Ramos (cell line): Measurements from ENCODE around the gene STAT4.

Source experiments
- in situ Hi-C: fragments of 300-500 bp; cut with MboI; formaldehyde crosslinking; loops from one replicate; pipeline ENCODE4 v1.14.3; 2022; ENCODE audit warnings: low sequenced_read_pairs; ENCODE audit not compliant: unreplicated experiment

STAT4 gene

DNA sequence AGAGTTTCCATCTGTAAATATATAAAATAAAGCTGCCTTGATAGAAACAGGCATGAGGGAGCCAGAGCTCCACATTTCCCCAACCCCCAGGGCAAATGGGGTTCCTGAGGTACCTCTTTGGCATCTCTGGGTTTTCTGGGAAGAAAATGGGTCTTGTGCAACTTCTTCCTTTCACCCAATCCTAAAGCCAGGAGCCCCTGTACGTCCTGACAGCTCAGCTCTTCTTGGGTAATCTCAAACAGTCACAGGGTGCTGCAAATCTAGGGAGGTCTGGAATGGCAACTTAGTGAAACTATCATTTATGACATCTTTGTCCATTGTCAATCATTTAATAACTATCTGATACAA lies 100.2 kb downstream of the STAT4 start:
- in situ Hi-C loops, result no loop called here

DNA sequence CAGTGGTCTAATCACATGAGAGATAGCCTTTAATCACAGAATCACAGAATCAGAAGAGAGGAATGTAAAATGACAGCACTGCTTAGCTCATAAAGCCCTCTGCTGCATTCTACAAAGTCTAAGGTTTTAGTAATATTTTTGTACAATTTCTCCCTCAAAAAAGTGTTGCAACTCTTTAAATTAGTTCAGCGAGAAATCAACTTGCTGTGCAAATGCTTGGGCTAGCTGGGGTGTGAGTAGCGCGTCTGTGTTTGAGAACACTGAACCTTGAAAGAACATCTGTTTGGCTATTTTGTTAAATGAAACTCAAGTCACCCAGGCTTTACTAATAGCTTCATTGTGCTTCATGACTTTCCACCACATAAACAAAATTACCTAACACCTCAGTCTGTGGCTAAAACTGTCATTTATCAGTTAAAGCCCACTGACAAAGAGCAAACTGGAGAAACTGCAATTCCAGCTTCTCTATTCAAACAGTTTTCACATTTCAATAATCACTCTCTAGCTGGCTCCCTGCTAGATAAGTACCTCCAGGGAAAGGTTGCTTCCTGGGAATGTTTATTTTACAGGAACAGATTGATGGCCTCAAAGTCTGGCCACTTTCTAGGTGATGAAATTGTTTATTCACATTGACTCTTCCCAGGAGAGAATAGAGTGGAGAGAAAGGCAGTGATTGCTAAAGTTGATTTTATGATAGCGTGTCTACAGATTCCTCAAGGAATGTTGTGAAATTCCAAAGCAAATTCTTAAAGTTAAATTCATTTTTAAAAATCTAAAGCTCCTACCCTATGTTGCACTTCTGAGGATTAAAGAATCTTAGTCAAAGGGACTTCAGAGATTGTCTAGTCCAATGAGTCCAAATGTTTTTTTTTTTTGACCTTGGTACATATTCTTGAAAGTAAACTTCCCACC lies 100.8 kb downstream of the STAT4 start:
- in situ Hi-C loops, result loop anchor here (25.0 kb wide), 1 partner anchor 263 kb away; no protein-coding TSS in a partner anchor

DNA sequence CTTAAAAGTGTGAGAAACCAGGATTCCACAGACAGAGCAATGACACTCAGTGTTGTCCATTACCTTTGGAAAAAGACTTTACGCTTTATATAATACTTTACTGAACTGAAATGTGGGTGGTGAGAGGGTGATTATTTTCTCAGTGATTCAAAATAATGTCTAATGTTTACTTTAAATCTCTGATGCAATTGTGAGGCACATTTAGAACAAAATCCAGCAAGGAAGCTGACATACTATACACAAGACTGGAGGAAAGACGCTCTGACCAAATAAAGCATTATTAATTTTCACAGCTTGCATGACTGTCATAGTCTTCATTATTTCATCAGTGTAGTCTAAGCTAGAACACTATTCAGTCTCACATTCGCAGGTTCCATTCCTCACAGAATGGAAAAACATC lies 102.7 kb downstream of the STAT4 start:
- in situ Hi-C loops, result loop anchor here (25.0 kb wide), 1 partner anchor 261 kb away; no protein-coding TSS in a partner anchor

- in situ Hi-C loops, result loop anchor here (25.0 kb wide), 1 partner anchor 258 kb away; no protein-coding TSS in a partner anchor
Observed at GRCh38 chr2:191045141-191045540, 105.7 kb downstream of the STAT4 start.

- in situ Hi-C loops, result loop anchor here (25.0 kb wide), 1 partner anchor 256 kb away; no protein-coding TSS in a partner anchor
Observed at GRCh38 chr2:191043438-191043837, 107.4 kb downstream of the STAT4 start.

GRCh38 chr2:191041418-191042161 lies 109.2 kb downstream of the STAT4 start:
- in situ Hi-C loops, result loop anchor here (25.0 kb wide), 1 partner anchor 254 kb away; no protein-coding TSS in a partner anchor

DNA sequence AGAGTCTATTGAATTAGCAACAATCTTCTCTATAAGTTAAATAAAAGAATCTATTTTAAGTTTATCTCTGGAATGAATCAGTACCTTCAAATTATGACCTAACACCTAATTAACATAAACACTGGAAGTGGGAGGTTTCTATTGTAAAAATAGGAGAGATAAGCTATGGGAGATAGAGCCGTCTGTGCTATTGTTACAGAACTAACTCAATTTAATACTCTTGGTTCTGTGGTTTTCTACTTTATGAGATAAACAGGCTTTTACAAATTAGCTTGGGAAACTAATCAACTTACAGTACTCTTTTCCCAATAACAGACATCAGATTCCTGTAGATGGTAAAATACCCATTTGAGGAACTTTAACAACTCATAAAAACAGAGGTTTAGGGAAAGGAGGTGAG lies 111.2 kb downstream of the STAT4 start:
- in situ Hi-C loops, result loop anchor here (25.0 kb wide), 1 partner anchor 252 kb away; no protein-coding TSS in a partner anchor

DNA sequence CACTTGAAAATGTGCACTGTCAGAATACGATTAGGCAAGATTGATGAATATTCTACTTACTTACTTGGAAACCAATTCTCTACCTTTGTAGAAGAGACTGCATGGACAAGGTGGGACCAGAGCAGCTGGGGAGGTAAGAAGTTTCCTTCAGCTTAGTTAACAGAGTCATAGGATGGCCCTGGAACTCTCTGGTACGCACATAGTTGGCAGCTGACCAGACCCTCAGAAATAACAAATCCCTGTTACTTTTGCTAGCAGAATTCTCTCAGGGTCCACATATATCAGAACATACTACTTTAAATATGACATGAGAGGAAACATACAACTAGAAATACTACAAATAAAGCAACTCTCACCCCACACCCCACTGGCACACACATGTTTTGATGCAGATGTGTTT lies 112.1 kb downstream of the STAT4 start:
- in situ Hi-C loops, result loop anchor here (25.0 kb wide), 1 partner anchor 251 kb away; no protein-coding TSS in a partner anchor

GRCh38 chr2:191038241-191038725 lies 112.5 kb downstream of the STAT4 start:
- in situ Hi-C loops, result loop anchor here (25.0 kb wide), 1 partner anchor 251 kb away; no protein-coding TSS in a partner anchor

- in situ Hi-C loops, result loop anchor here (25.0 kb wide), 1 partner anchor 250 kb away; no protein-coding TSS in a partner anchor
Observed at GRCh38 chr2:191037351-191037750, 113.4 kb downstream of the STAT4 start.

DNA sequence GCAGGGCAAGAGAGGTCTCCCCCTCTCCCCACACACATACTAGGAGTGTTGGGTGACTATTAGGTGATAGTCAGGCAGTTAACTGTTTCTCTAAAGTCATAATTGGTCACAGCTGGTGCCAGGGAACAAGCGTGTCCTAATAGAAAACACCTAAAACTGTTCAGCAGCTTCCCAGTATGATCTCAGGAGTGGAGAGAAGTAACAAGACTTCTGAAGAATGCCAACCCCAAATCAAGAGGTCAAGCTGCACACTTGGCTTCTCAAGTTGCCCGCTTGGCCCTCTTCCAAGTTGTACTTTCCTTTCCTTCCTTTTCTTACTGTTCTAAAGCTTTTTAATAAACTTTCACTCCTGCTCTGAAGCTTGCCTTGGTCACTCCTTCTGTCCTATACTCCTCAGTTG lies 114.4 kb downstream of the STAT4 start:
- in situ Hi-C loops, result loop anchor here (25.0 kb wide), 1 partner anchor 249 kb away; no protein-coding TSS in a partner anchor

- in situ Hi-C loops, result loop anchor here (25.0 kb wide), 1 partner anchor 246 kb away; no protein-coding TSS in a partner anchor
Observed at GRCh38 chr2:191032588-191033429, 118.0 kb downstream of the STAT4 start.

DNA sequence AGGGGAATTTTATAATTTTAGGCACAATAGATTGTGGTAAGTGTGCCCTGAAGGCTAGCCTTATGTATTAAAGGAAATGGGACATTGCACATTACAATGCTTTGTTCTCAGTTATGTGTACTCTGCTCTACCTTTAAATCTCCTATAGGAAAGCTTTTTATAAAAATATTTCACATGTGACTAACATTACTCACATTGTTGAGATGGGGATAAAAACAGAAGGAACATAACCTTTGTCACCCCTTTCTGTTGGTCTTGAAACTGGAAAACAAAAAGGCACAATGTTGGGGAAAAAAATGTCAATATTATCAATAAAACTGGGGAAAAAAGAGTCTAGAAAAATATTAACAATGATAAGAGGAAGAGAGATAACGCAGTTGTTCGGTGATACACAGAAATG lies 119.5 kb downstream of the STAT4 start:
- in situ Hi-C loops, result loop anchor here (25.0 kb wide), 1 partner anchor 244 kb away; no protein-coding TSS in a partner anchor

GRCh38 chr2:191030521-191031154 lies 120.2 kb downstream of the STAT4 start:
- in situ Hi-C loops, result loop anchor here (25.0 kb wide), 1 partner anchor 243 kb away; no protein-coding TSS in a partner anchor

GRCh38 chr2:191029280-191029950 lies 121.4 kb downstream of the STAT4 start:
- in situ Hi-C loops, result loop anchor here (10.0 to 25.0 kb wide), 2 partner anchors 175 to 242 kb away; no protein-coding TSS in a partner anchor

- in situ Hi-C loops, result loop anchor here (10.0 to 25.0 kb wide), 2 partner anchors 172 to 239 kb away; no protein-coding TSS in a partner anchor
Observed at GRCh38 chr2:191026377-191026776, 124.4 kb downstream of the STAT4 start.

GRCh38 chr2:191025135-191025534 lies 125.7 kb downstream of the STAT4 start:
- in situ Hi-C loops, result loop anchor here (10.0 to 25.0 kb wide), 2 partner anchors 170 to 238 kb away; no protein-coding TSS in a partner anchor

DNA sequence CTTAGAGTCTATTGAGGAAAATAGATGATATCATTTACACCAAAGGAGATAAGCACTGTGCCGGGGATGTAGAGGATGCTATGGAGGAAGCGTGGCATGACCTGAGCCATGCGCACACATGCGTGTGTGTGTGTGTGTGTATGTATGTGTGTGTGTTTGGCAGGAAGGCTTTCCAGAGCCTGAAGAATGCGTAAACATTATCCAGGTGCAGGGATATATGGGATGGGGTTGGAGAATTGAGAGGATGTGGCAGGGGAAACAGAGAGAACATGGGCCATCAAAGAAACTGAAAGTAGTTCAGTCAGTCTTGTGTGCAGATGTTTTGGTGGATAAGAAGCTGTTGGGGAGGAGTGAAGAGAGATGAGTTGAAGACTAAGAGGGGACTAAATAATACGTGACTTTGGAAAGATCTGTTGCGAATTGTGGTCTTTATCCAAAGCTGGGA lies 127.5 kb downstream of the STAT4 start:
- in situ Hi-C loops, result loop anchor here (10.0 kb wide), 1 partner anchor 168 kb away; no protein-coding TSS in a partner anchor
